RWPE2 (cell line): ENCODE data around the gene SMARCA4.

Experiments
- ATAC-seq: fragments of 200-7000 bp; cut with Tn5 transposase; 3 replicates; pipeline ENCODE4 v1.9.1; 2021; ENCODE audit warnings: low read depth
- DNase-seq: peaks from one replicate; pipeline ENCODE4 v3.0.0-alpha.2; 2020; ENCODE audit warnings: low spot score
- H3K27ac ChIP-seq: fragments of 450-650 bp; 2 replicates; pipeline ENCODE4 v1.5.1; 2017; ENCODE audit warnings: mild to moderate bottlenecking; ENCODE audit not compliant: poor library complexity, severe bottlenecking
- H3K27me3 ChIP-seq: fragments of 250-450 bp; sonication (Bioruptor Pico); 2 replicates; pipeline ENCODE4 v1.5.1; 2021; ENCODE audit warnings: mild to moderate bottlenecking, moderate library complexity; ENCODE audit not compliant: insufficient read depth, poor library complexity, severe bottlenecking
- H3K36me3 ChIP-seq: fragments of 250-450 bp; sonication (Bioruptor Pico); 2 replicates; pipeline ENCODE4 v1.5.1; 2020; ENCODE audit warnings: low read depth, mild to moderate bottlenecking, moderate library complexity
- H3K4me1 ChIP-seq: fragments of 250-450 bp; sonication (Bioruptor Pico); 2 replicates; pipeline ENCODE4 v1.5.1; 2021; ENCODE audit warnings: mild to moderate bottlenecking, moderate library complexity; ENCODE audit not compliant: insufficient read depth, poor library complexity, severe bottlenecking
- H3K4me3 ChIP-seq: fragments of 250-450 bp; sonication (Bioruptor Pico); 2 replicates; pipeline ENCODE4 v1.5.1; 2021; ENCODE audit warnings: mild to moderate bottlenecking, moderate library complexity; ENCODE audit not compliant: severe bottlenecking
- H3K9me3 ChIP-seq: fragments of 250-450 bp; sonication (Bioruptor Pico); 2 replicates; pipeline ENCODE4 v1.5.1; 2021; ENCODE audit warnings: mild to moderate bottlenecking, moderate library complexity; ENCODE audit not compliant: severe bottlenecking
- TF ChIP-seq, protein P1 (sequence below): fragments of 450-650 bp; IDR thresholded peaks from one replicate; pipeline ENCODE4 v1.5.1; 2017; ENCODE audit warnings: mild to moderate bottlenecking, moderate library complexity; ENCODE audit not compliant: poor library complexity, severe bottlenecking

Gene SMARCA4

DNA sequence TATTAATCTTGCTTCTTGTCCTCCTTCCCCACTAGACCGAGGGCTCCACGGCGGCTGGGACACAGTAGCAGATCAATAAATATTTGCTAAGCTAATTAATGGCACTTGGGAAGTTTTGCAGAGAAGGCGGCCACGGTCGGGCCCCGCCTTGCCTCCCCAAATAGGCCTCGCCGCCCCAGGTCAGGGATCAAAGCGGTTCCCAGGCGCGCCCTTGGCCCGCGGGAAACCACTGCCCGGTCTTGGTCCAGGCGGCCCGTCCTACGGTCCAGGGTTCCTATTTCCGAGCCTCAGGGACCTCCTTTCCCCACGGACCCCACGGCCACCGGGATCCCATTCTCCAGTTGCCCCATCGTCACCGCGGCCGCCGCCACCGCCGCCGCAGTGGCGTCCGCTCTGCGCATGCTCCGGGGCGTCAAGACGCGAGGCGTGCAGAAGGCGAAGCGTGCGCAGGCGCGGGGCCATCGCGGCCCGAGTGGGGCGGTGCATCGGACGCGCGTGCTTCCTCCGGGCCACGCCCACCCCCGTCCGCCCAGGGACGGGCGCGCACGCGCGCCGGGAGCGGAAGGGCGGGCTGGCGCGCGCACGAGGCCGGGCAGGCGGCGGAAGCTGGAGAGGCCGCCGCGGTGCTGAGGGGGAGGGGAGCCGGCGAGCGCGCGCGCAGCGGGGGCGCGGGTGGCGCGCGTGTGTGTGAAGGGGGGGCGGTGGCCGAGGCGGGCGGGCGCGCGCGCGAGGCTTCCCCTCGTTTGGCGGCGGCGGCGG is at the start of gene SMARCA4:
SMARCA4 (plus strand) TSS at position 717 of the 759 bp plus-strand sequence. CDS start 23,122 bp downstream, outside the sequence.
- DNase-seq (peak; percentile 91), ATAC-seq (peak; percentile 80)
- Histone ChIP-seq H3K27ac (peak within 1 kb of the TSS; percentile 83), H3K36me3 (peaks cover 7% of the 10 kb centered on the region; the same call in 1 of the 2 replicates), H3K9me3 (no peaks in the 10 kb centered on the region), H3K4me1 (no peaks in the 10 kb centered on the region), H3K4me3 (peak within 1 kb of the TSS; percentile 67), H3K27me3 (no peaks in the 10 kb centered on the region)
- TF ChIP-seq, protein P1, sequence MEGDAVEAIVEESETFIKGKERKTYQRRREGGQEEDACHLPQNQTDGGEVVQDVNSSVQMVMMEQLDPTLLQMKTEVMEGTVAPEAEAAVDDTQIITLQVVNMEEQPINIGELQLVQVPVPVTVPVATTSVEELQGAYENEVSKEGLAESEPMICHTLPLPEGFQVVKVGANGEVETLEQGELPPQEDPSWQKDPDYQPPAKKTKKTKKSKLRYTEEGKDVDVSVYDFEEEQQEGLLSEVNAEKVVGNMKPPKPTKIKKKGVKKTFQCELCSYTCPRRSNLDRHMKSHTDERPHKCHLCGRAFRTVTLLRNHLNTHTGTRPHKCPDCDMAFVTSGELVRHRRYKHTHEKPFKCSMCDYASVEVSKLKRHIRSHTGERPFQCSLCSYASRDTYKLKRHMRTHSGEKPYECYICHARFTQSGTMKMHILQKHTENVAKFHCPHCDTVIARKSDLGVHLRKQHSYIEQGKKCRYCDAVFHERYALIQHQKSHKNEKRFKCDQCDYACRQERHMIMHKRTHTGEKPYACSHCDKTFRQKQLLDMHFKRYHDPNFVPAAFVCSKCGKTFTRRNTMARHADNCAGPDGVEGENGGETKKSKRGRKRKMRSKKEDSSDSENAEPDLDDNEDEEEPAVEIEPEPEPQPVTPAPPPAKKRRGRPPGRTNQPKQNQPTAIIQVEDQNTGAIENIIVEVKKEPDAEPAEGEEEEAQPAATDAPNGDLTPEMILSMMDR = no peak

DNA sequence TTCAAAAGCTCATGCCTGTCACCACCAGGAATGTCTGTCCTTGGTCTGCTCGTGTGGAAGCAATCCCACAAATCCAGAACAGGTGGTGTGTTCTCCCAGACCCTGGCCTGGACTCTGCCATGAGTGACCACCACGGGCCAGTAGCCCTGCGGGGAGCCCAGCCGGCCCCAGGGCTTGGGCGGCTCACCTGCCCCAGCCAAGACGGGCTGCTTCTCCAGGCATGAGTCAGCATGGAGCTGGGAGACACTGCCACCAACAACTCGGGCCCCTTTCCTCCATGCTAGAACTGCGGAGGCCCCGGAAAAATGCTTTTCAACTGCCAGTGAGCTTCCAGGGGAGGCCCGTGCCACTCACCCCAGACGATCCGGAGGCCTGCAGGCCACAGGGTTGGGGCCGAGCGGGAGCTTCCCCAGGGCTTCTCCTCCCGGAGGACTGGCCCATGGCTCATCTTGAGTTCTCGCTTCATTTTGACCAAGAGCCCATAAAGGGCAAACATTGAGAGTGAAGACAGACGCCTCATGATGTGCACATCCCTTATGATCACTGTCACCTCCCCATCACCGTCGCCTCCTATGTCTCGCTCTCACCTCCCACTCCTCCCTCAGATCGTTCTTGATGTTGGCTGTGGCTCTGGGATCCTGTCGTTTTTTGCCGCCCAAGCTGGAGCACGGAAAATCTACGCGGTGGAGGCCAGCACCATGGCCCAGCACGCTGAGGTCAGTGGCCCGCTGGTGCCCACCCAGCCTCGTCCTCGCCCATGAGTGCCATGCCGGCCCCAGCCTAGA is 49.1 kb upstream of the SMARCA4 start:
- DNase-seq = no peak
- H3K4me3 ChIP-seq = no peak overlapping the region
- H3K4me1 ChIP-seq = peaks cover 10% of the 10 kb centered on the region
- H3K9me3 ChIP-seq = no peaks in the 10 kb centered on the region
- no peaks in the 10 kb centered on the region for H3K27me3 ChIP-seq
- no peak overlapping the region for H3K27ac ChIP-seq
- H3K36me3 ChIP-seq = peaks cover 41% of the 10 kb centered on the region
- ATAC-seq = no peak
- TF ChIP-seq, protein P1 = no peak

DNA sequence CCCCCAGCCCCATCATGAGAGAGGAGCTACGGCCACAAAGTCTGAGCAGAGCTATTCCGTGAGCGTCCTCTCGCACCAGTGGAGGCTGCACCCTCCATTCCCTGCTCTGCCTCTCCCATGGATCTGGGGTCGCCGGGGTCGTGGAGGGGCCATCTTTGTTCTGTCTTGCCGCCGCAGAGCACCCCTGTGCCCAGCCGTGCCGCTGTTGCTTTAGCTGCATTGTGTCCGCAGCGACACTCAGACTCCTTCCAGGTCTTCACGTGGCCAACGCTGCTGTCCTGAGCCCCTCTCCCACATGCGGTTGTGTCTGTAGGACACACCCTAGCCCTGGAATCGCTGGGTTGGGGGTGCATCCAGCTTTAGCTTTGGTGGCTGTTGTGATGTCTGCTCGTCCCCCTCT is 48.2 kb upstream of the SMARCA4 start:
- no peaks in the 10 kb centered on the region for H3K9me3 ChIP-seq
- H3K27ac ChIP-seq = no peak overlapping the region
- DNase-seq (peak; percentile 66), ATAC-seq (no peak)
- no peak overlapping the region for H3K4me3 ChIP-seq
- H3K4me1 ChIP-seq = peaks cover 10% of the 10 kb centered on the region
- peaks cover 44% of the 10 kb centered on the region for H3K36me3 ChIP-seq
- TF ChIP-seq, protein P1 = no peak
- no peaks in the 10 kb centered on the region for H3K27me3 ChIP-seq

DNA sequence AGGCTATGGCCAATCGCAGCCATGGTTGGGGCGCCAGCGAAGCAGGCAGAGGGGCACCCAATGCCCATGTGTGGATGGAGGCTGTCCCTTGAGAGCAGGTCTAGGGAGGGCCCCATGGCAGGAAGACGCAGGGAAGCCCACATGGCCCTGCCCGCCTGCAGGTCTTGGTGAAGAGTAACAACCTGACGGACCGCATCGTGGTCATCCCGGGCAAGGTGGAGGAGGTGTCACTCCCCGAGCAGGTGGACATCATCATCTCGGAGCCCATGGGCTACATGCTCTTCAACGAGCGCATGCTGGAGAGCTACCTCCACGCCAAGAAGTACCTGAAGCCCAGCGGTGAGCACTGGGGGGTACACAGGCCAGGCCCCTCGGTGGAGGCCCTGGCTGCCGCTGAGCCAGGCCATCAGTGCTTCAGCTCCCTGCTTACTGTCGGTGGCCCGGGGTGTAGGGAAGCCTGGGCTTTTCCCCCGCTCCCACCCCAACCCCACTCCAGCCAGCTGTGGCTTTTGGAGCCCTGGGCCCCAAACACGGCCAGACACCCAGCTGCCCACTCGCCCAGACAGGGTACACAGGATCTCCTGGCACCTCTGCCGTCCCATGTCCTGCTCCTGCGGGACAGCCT is 47.0 kb upstream of the SMARCA4 start:
- H3K4me1 ChIP-seq = peaks cover 10% of the 10 kb centered on the region
- H3K4me3 ChIP-seq = no peak overlapping the region
- H3K27ac ChIP-seq = no peak overlapping the region
- H3K9me3 ChIP-seq = no peaks in the 10 kb centered on the region
- TF ChIP-seq, protein P1 = no peak
- DNase-seq (no peak), ATAC-seq (no peak)
- H3K36me3 ChIP-seq = peaks cover 40% of the 10 kb centered on the region
- no peaks in the 10 kb centered on the region for H3K27me3 ChIP-seq
